Measurements from ENCODE around the gene DLG4.
"Not testable (repeated sequence)": the region's sequence is repeated elsewhere in the genome, so short reads cannot be mapped to it uniquely, and the experiment has no call there.

DLG4 gene

GRCh38 chr17:7246779-7247178, 27.1 kb upstream of the DLG4 start:
- no peak for TF ChIP-seq CTCF (IDR thresholded peaks at IDR 0.05; ENCODE audit: low read depth, low read length)
- no peak for DNase-seq (ENCODE audit: extremely low read depth, low read depth)

- not testable (repeated sequence) for DNase-seq (ENCODE audit: extremely low read depth, low read depth)
Measured at GRCh38 chr17:7243838-7244237, 24.2 kb upstream of the DLG4 start.

GRCh38 chr17:7243453-7243729, 23.8 kb upstream of the DLG4 start:
- DNase-seq (ENCODE audit: extremely low read depth, low read depth): no peak

GRCh38 chr17:7242717-7243452, 23.2 kb upstream of the DLG4 start:
- DNase-seq (ENCODE audit: extremely low read depth, low read depth): peak; percentile 94
- no peak for TF ChIP-seq CTCF (IDR thresholded peaks at IDR 0.05; ENCODE audit: low read depth, low read length)

More at GRCh38 chr17:7243453-7243729, 23.8 kb upstream of the DLG4 start:
- no peak for TF ChIP-seq CTCF (IDR thresholded peaks at IDR 0.05; ENCODE audit: low read depth, low read length)

GRCh38 chr17:7241783-7242716, 22.4 kb upstream of the DLG4 start, which contains the start of gene GABARAP:
GABARAP (minus strand) TSS chr17:7242449; CDS start chr17:7242330, 119 bp downstream.
- no peak for TF ChIP-seq CTCF (IDR thresholded peaks at IDR 0.05; ENCODE audit: low read depth, low read length)
- peak; percentile 83 for DNase-seq (ENCODE audit: extremely low read depth, low read depth)

GRCh38 chr17:7241090-7241733, 21.6 kb upstream of the DLG4 start:
- no peak for DNase-seq (ENCODE audit: extremely low read depth, low read depth)
- no peak for TF ChIP-seq CTCF (IDR thresholded peaks at IDR 0.05; ENCODE audit: low read depth, low read length)

GRCh38 chr17:7240375-7240774, 20.7 kb upstream of the DLG4 start:
- no peak for TF ChIP-seq CTCF (IDR thresholded peaks at IDR 0.05; ENCODE audit: low read depth, low read length)
- DNase-seq (ENCODE audit: extremely low read depth, low read depth): no peak
